IMR-90 (cell line): ENCODE results near the gene RORC. TPM values are rescaled to one million over a fixed set of nuclear protein-coding genes. Genes with fewer than 3 reads are reported as not detected.

Experiments
- ATAC-seq: fragments of 200-7000 bp; cut with Tn5 transposase; 2 replicates; pipeline ENCODE4 v1.9.1; 2020; ENCODE audit warnings: low read depth, mild to moderate bottlenecking, moderate library complexity
- BruUV-seq: library from RNA; stranded (reverse); fragments of 400-500 nt; replicated peaks from 2 replicates; lab custom pipeline; 2021; lab: Mats Ljungman, UMichigan
- CTCF ChIA-PET: fragments of 300-600 bp; formaldehyde crosslinking; extraction: SDS; loops from one replicate; lab custom pipeline; 2021; ENCODE audit warnings: antibody characterized with exemption; lab: Yijun Ruan, JAX
- POLR2A ChIA-PET: fragments of 300-600 bp; sonication (Branson Sonifier 250); formaldehyde crosslinking; loops from one replicate; lab custom pipeline; 2022; ENCODE audit warnings: antibody characterized with exemption; ENCODE audit not compliant: unreplicated experiment; lab: Charles Lee
- DNase-seq: peaks from one replicate; pipeline ENCODE4 v3.0.0; 2013
- H2AFZ ChIP-seq: replicated peaks from 2 replicates; pipeline ENCODE3; 2013; ENCODE audit warnings: low read length, mild to moderate bottlenecking; ENCODE audit not compliant: poor library complexity
- H2AK5ac ChIP-seq: 2 replicates; pipeline ENCODE4 v1.6.1; 2013; ENCODE audit warnings: low read depth, low read length, inconsistent platforms
- H2AK9ac ChIP-seq: replicated peaks from 2 replicates; pipeline ENCODE3; 2013; ENCODE audit warnings: mild to moderate bottlenecking, low read depth, low read length, moderate library complexity; ENCODE audit not compliant: poor library complexity
- H2BK120ac ChIP-seq: 2 replicates; pipeline ENCODE4 v1.6.1; 2013; ENCODE audit warnings: low read depth, low read length, inconsistent platforms
- H2BK15ac ChIP-seq: 3 replicates; pipeline ENCODE4 v1.6.1; 2013; ENCODE audit warnings: low read depth, low read length, inconsistent platforms
- H2BK20ac ChIP-seq: 2 replicates; pipeline ENCODE4 v1.6.1; 2013; ENCODE audit warnings: low read depth, mild to moderate bottlenecking, inconsistent platforms, low read length, moderate library complexity
- H2BK5ac ChIP-seq: 2 replicates; pipeline ENCODE4 v1.6.1; 2013; ENCODE audit warnings: mild to moderate bottlenecking, low read depth, low read length, inconsistent platforms; ENCODE audit not compliant: poor library complexity, severe bottlenecking
- H3K14ac ChIP-seq: replicated peaks from 2 replicates; pipeline ENCODE4 v1.6.1; 2013; ENCODE audit warnings: low read depth, low read length, inconsistent platforms
- H3K18ac ChIP-seq: 2 replicates; pipeline ENCODE4 v1.6.1; 2013; ENCODE audit warnings: low read depth, low read length, control low read depth
- H3K23ac ChIP-seq: 2 replicates; pipeline ENCODE4 v1.6.1; 2013; ENCODE audit warnings: low read depth, low read length, inconsistent platforms
- H3K27ac ChIP-seq: 2 replicates; pipeline ENCODE4 v1.5.1; 2013; ENCODE audit warnings: mild to moderate bottlenecking, control low read depth, low read length; ENCODE audit not compliant: insufficient read depth
- H3K27me3 ChIP-seq: 2 replicates; pipeline ENCODE4 v1.6.1; 2013; ENCODE audit warnings: low read length; ENCODE audit not compliant: control insufficient read depth, insufficient read depth
- H3K36me3 ChIP-seq: 2 replicates; pipeline ENCODE4 v1.6.1; 2013; ENCODE audit warnings: low read length, mixed read lengths; ENCODE audit not compliant: control insufficient read depth, insufficient read depth
- H3K4ac ChIP-seq: 2 replicates; pipeline ENCODE4 v1.6.1; 2013; ENCODE audit warnings: low read depth, low read length, inconsistent platforms
- H3K4me1 ChIP-seq: 2 replicates; pipeline ENCODE4 v1.6.1; 2013; ENCODE audit warnings: low read length, mixed read lengths; ENCODE audit not compliant: control insufficient read depth, insufficient read depth
- H3K4me2 ChIP-seq: 2 replicates; pipeline ENCODE4 v1.6.1; 2013; ENCODE audit warnings: low read depth, mild to moderate bottlenecking, control low read depth, low read length, moderate library complexity
- H3K4me3 ChIP-seq: 2 replicates; pipeline ENCODE4 v1.5.1; 2013; ENCODE audit warnings: low read depth, mild to moderate bottlenecking, control low read depth, low read length, moderate library complexity; ENCODE audit not compliant: insufficient read depth
- H3K56ac ChIP-seq: 2 replicates; pipeline ENCODE4 v1.6.1; 2013; ENCODE audit warnings: low read length, inconsistent platforms; ENCODE audit not compliant: insufficient read depth; ENCODE audit errors: extremely low read depth
- H3K79me1 ChIP-seq, 2 experiments: 2 replicates each; pipeline ENCODE4 v1.6.1; 2013; ENCODE audit warnings: low read length in 2 of 2, inconsistent platforms in 1 of 2, low read depth in 1 of 2
- H3K9ac ChIP-seq: 2 replicates; pipeline ENCODE4 v1.6.1; 2013; ENCODE audit warnings: low read depth, low read length, control low read depth
- H3K9me1 ChIP-seq: 2 replicates; pipeline ENCODE4 v1.6.1; 2013; ENCODE audit warnings: low read length, inconsistent platforms; ENCODE audit not compliant: insufficient read depth
- H3K9me3 ChIP-seq: 2 replicates; pipeline ENCODE4 v1.6.1; 2013; ENCODE audit warnings: low read length; ENCODE audit not compliant: control insufficient read depth, insufficient read depth
- H4K20me1 ChIP-seq: 2 replicates; pipeline ENCODE4 v1.6.1; 2013; ENCODE audit warnings: low read length, inconsistent platforms; ENCODE audit not compliant: insufficient read depth
- H4K5ac ChIP-seq: 2 replicates; pipeline ENCODE4 v1.6.1; 2013; ENCODE audit warnings: mild to moderate bottlenecking, low read depth, low read length, control low read depth
- H4K8ac ChIP-seq, 2 experiments: 2 replicates each; pipeline ENCODE4 v1.6.1; 2013; ENCODE audit warnings: low read depth in 2 of 2, low read length in 2 of 2, control low read depth in 1 of 2, inconsistent platforms in 1 of 2
- H4K91ac ChIP-seq: 2 replicates; pipeline ENCODE4 v1.6.1; 2013; ENCODE audit warnings: low read depth, low read length, inconsistent platforms; ENCODE audit not compliant: insufficient read depth
- BHLHE40 ChIP-seq: fragments of 150-350 bp; IDR thresholded peaks from 2 replicates; pipeline ENCODE4 v1.6.1; 2016; ENCODE audit warnings: mild to moderate bottlenecking, low read depth, low read length
- CEBPB ChIP-seq: IDR thresholded peaks from 2 replicates; pipeline ENCODE4 v1.6.1; 2012; ENCODE audit warnings: low read depth, low read length, improper control_type of control experiment
- CHD1 ChIP-seq: IDR thresholded peaks from 2 replicates; pipeline ENCODE4 v1.6.1; 2012; ENCODE audit warnings: low read depth, low read length, improper control_type of control experiment
- FOS ChIP-seq: fragments of 150-350 bp; IDR thresholded peaks from 2 replicates; pipeline ENCODE4 v1.6.1; 2016; ENCODE audit warnings: low read depth, low read length
- MAFK ChIP-seq: IDR thresholded peaks from 2 replicates; pipeline ENCODE4 v1.6.1; 2012; ENCODE audit warnings: low read depth, low read length, improper control_type of control experiment
- MAZ ChIP-seq: IDR thresholded peaks from 2 replicates; pipeline ENCODE4 v1.6.1; 2012; ENCODE audit warnings: low read depth, mild to moderate bottlenecking, low read length, improper control_type of control experiment, moderate library complexity, borderline replicate concordance
- MXI1 ChIP-seq: IDR thresholded peaks from 2 replicates; pipeline ENCODE4 v1.6.1; 2012; ENCODE audit warnings: low read depth, mild to moderate bottlenecking, low read length, moderate library complexity, borderline replicate concordance
- NFE2L2 ChIP-seq: fragments of 150-350 bp; IDR thresholded peaks from 2 replicates; pipeline ENCODE4 v1.6.1; 2016; ENCODE audit warnings: low read depth, mild to moderate bottlenecking, low read length
- POLR2A ChIP-seq: IDR thresholded peaks from 2 replicates; pipeline ENCODE4 v1.6.1; 2012; ENCODE audit warnings: mild to moderate bottlenecking, low read depth, low read length
- RAD21 ChIP-seq: IDR thresholded peaks from 2 replicates; pipeline ENCODE4 v1.6.1; 2012; ENCODE audit warnings: low read length, improper control_type of control experiment
- RCOR1 ChIP-seq: IDR thresholded peaks from 2 replicates; pipeline ENCODE4 v1.6.1; 2012; ENCODE audit warnings: mild to moderate bottlenecking, low read length, improper control_type of control experiment; ENCODE audit not compliant: insufficient replicate concordance
- RFX5 ChIP-seq: IDR thresholded peaks from 2 replicates; pipeline ENCODE4 v1.8.0; 2012; ENCODE audit warnings: low read depth, mild to moderate bottlenecking, low read length, moderate library complexity
- SMC3 ChIP-seq: fragments of 150-350 bp; IDR thresholded peaks from 2 replicates; pipeline ENCODE4 v1.6.1; 2016; ENCODE audit warnings: low read depth, mild to moderate bottlenecking, antibody characterized with exemption, low read length, moderate library complexity
- USF2 ChIP-seq: fragments of 150-350 bp; IDR thresholded peaks from 2 replicates; pipeline ENCODE4 v1.6.1; 2017; ENCODE audit warnings: mild to moderate bottlenecking, antibody characterized with exemption, low read length, low read depth
- WGBS, 2 experiments: methylation state at CpG; one replicate each; pipeline versions ENCODE4 v1.1.5 to v1.1.7; 2013; ENCODE audit warnings: missing lambda C conversion rate in 2 of 2; ENCODE audit not compliant: insufficient read length in 1 of 2; ENCODE audit errors: extremely low coverage in 2 of 2; 5-methylcytosine and 5-hydroxymethylcytosine counted together
- dilution Hi-C: fragments of 300-500 bp; cut with HindIII; formaldehyde crosslinking; loops from one replicate; pipeline ENCODE4 v1.14.3; 2018; ENCODE audit warnings: low sequenced_read_pairs; ENCODE audit not compliant: unreplicated experiment
- in situ Hi-C: fragments of 300-500 bp; cut with MboI; formaldehyde crosslinking; loops from 3 replicates; pipeline ENCODE4 v1.14.3; 2019; ENCODE audit warnings: low sequenced_read_pairs, inconsistent platforms, mixed read lengths
- intact Hi-C: fragments of 100-400 bp; cut with micrococcal nuclease; formaldehyde crosslinking; loops from 2 replicates; pipeline ENCODE4 v1.10.0; 2022
- polyA plus RNA-seq, 3 experiments: library from polyadenylated mRNA; depleted of rRNA; stranded (reverse); fragments of >200 nt; gene quantifications; 2 replicates each; pipeline ENCODE4 v1.2.3, GENCODE V29; 2012; ENCODE audit warnings: low replicate concordance in 1 of 3
- total RNA-seq: library from RNA; depleted of rRNA; stranded (reverse); fragments of >200 nt; gene quantifications from 2 replicates; pipeline ENCODE4 v1.2.3, GENCODE V29; 2012
- TF ChIP-seq, protein P1 (sequence below): fragments of 150-350 bp; IDR thresholded peaks from 2 replicates; pipeline ENCODE4 v1.6.1; 2016; ENCODE audit warnings: low read depth, mild to moderate bottlenecking, low read length, moderate library complexity, borderline replicate concordance
- TF ChIP-seq, protein P2 (sequence below): conservative IDR thresholded peaks from 2 replicates; pipeline ENCODE4 v1.5.1; 2012; ENCODE audit warnings: mild to moderate bottlenecking, low read depth, low read length, improper control_type of control experiment

RORC gene
- total and polyA plus RNA-seq, 2 of the 4 experiments (the other 2 are of a cell fraction) = not detected

DNA sequence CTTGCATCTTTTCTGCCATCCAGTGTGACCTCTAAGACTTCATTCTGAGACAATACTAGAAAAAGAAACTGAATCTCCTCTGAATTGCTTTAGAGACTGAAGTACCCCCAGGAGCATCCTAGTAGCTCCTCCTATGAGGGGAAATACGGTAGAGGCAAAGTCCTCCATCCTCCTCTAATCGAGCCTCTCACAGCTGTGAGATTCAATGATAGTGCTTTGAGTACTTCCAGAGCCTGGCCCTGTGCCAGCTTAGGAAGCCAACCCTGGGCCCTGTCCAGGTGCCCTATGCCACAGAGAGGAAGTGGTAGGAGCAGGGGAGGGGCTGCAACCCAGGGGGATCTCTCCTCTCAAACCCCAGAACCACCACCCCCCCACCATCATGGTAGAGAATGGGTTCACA lies 10.7 kb downstream of the RORC start:
- no CpG with 5 or more reads among the region's 2 CpGs for WGBS, 2 experiments
- peaks cover 75% of the 10 kb centered on the region for H3K27me3 ChIP-seq
- no peaks in the 10 kb centered on the region for H3K9me1 ChIP-seq
- no peak overlapping the region for H2BK5ac ChIP-seq
- H3K9me3 ChIP-seq = no peaks in the 10 kb centered on the region
- no peak overlapping the region for H2BK20ac ChIP-seq
- DNase-seq (no peak), ATAC-seq (no peak)
- H3K9ac ChIP-seq = no peak overlapping the region
- ChIA-PET POLR2A (no interaction called here), CTCF (no interaction called here)
- no peak overlapping the region for H4K8ac ChIP-seq
- H3K79me1 ChIP-seq = no peaks in the 10 kb centered on the region
- no peak overlapping the region for H3K4ac ChIP-seq
- dilution Hi-C loops (no loop called here), intact Hi-C loops (no loop called here), in situ Hi-C loops (no loop called here)
- H3K4me1 ChIP-seq = no peaks in the 10 kb centered on the region
- H3K4me3 ChIP-seq = no peak overlapping the region
- no peak overlapping the region for H4K91ac ChIP-seq
- H3K36me3 ChIP-seq = no peaks in the 10 kb centered on the region
- no peak overlapping the region for H2AFZ ChIP-seq
- H2BK15ac ChIP-seq = no peak overlapping the region
- no peak overlapping the region for H3K27ac ChIP-seq
- TF ChIP-seq SMC3 (no peak), MXI1 (no peak), RFX5 (no peak), CEBPB (no peak), RCOR1 (no peak), RAD21 (no peak), MAZ (no peak), USF2 (no peak), NFE2L2 (no peak), FOS (no peak), CHD1 (no peak), POLR2A (no peak), BHLHE40 (no peak), MAFK (no peak)
- TF ChIP-seq, protein P1, sequence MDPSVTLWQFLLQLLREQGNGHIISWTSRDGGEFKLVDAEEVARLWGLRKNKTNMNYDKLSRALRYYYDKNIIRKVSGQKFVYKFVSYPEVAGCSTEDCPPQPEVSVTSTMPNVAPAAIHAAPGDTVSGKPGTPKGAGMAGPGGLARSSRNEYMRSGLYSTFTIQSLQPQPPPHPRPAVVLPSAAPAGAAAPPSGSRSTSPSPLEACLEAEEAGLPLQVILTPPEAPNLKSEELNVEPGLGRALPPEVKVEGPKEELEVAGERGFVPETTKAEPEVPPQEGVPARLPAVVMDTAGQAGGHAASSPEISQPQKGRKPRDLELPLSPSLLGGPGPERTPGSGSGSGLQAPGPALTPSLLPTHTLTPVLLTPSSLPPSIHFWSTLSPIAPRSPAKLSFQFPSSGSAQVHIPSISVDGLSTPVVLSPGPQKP = no peak
- TF ChIP-seq, protein P2, sequence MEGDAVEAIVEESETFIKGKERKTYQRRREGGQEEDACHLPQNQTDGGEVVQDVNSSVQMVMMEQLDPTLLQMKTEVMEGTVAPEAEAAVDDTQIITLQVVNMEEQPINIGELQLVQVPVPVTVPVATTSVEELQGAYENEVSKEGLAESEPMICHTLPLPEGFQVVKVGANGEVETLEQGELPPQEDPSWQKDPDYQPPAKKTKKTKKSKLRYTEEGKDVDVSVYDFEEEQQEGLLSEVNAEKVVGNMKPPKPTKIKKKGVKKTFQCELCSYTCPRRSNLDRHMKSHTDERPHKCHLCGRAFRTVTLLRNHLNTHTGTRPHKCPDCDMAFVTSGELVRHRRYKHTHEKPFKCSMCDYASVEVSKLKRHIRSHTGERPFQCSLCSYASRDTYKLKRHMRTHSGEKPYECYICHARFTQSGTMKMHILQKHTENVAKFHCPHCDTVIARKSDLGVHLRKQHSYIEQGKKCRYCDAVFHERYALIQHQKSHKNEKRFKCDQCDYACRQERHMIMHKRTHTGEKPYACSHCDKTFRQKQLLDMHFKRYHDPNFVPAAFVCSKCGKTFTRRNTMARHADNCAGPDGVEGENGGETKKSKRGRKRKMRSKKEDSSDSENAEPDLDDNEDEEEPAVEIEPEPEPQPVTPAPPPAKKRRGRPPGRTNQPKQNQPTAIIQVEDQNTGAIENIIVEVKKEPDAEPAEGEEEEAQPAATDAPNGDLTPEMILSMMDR = no peak
- H2AK9ac ChIP-seq = no peak overlapping the region
- no TSS peak for BruUV-seq
- H2BK120ac ChIP-seq = no peak overlapping the region
- no peak overlapping the region for H3K4me2 ChIP-seq
- no peaks in the 10 kb centered on the region for H4K20me1 ChIP-seq
- H4K5ac ChIP-seq = no peak overlapping the region
- no peak overlapping the region for H3K18ac ChIP-seq
- no peak overlapping the region for H3K56ac ChIP-seq
- H3K14ac ChIP-seq = no peak overlapping the region
- H2AK5ac ChIP-seq = no peak overlapping the region
- H3K23ac ChIP-seq = no peak overlapping the region
